DMS 273 (cell line): ENCODE data around the gene COL9A3.

ENCODE experiments used
- DNase-seq: peaks from one replicate; lab custom pipeline; 2025; ENCODE audit not compliant: unreplicated experiment; lab: John Stamatoyannopoulos, UW

The COL9A3 gene

GRCh38 chr20:62796699-62797491, 20.0 kb upstream of the COL9A3 start:
- no peak for DNase-seq

GRCh38 chr20:62797671-62798532, 18.9 kb upstream of the COL9A3 start:
- no peak for DNase-seq

GRCh38 chr20:62799036-62799435, 17.8 kb upstream of the COL9A3 start:
- no peak for DNase-seq

DNA sequence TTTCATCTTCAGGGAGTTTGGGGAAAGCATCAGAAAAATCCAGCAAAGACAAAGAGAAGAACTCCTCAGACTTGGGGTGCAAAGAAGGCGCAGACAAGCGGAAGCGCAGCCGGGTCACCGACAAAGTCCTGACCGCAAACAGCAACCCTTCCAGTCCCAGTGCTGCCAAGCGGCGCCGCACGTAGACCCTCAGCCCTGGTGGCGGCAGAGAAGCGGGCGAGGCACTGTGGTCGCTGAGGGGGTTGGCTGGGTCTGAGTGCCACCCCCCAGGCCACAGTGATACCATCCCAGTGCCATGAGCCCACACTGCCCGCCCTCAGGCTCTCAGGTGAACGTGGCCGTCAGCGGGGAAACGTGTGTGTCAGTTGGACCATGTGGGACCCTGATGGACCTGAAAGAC, 17.4 kb upstream of the COL9A3 start:
- DNase-seq: no peak

DNA sequence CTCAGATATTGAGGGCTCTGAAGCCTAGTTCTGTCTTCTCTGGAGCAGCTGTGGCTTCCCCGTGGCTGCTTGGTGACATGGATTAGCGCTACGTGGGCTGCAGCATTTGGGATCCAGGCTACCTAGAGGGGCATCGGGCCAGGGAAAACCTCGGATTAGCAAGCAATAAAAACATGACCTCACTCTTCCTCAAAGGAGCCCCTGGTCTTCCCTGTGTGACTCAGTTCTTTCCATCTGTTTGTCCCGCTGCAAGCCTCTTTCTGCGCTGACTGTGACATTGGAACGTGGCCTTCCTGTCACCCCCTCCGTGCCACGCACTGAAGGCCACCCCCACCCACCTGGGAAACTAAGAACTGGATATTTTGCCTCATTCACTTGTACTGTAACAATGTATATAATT, 17.0 kb upstream of the COL9A3 start:
- DNase-seq: no peak

GRCh38 chr20:62800314-62801259, 16.3 kb upstream of the COL9A3 start:
- no peak for DNase-seq

- no peak for DNase-seq
Observed at GRCh38 chr20:62801284-62802010, 15.4 kb upstream of the COL9A3 start.

- DNase-seq: no peak
Observed at GRCh38 chr20:62802026-62802712, 14.7 kb upstream of the COL9A3 start.

- no peak for DNase-seq
Observed at GRCh38 chr20:62804021-62804626, 12.7 kb upstream of the COL9A3 start.

DNA sequence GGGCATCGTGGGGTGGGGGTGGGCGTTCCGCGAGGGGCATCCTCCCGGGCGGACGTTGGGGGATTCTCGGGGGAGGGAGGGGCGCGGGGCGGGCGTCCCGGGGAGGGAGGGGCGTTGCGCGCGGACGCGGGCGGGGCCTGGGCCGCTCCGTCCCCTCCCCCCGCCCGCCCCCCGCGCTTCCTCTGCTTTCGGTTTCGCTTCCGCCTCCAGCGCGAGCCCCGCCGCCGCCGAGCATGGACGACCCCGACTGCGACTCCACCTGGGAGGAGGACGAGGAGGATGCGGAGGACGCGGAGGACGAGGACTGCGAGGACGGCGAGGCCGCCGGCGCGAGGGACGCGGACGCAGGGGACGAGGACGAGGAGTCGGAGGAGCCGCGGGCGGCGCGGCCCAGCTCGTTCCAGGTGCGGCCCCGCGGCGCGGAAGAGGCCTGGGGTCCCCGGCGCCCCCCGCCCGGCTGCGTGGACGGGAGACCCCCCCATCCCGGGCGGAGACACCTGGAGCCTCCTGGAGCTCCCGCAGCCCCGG, 12.2 kb upstream of the COL9A3 start, which contains the start of gene OGFR:
Gene OGFR (plus strand): TSS at position 209 of the 528 bp plus-strand sequence. CDS start 25 bp downstream, at position 234.
- peak; percentile 81 for DNase-seq

GRCh38 chr20:62805155-62805710, 11.6 kb upstream of the COL9A3 start:
- peak; percentile 64 for DNase-seq

GRCh38 chr20:62805711-62806382, 11.0 kb upstream of the COL9A3 start:
- no peak for DNase-seq

DNA sequence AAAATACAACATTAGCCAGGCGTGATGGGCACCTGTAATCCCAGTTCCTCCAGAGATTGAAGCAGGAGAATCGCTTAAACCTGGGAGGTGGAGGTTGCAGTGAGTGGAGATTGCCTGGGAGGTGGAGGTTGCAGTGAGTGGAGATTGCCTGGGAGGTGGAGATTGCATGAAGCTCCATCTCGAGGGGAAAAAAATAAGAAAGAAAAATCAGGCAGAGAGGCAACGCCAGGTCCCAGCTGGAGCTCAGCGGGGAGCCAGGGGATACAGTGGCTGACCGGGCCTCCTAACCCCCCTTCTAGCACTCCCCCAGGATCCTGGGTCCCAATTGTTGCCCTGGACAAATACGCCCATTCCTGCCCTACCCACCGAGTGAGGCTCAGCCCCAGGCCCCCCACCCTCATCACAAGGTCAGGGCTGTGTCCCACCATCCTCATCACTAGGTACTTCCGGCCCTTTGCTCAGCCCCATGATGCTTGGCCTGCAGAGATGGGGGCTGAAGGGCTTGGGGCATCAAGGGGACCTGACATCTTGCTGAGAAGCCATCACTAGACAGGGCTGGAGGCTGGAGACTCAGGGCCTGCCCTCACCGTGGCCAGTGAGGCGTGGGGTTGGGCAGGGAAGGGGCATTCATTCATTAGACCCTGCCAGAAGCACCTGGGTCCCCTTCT, 10.3 kb upstream of the COL9A3 start:
- no peak for DNase-seq

DNA sequence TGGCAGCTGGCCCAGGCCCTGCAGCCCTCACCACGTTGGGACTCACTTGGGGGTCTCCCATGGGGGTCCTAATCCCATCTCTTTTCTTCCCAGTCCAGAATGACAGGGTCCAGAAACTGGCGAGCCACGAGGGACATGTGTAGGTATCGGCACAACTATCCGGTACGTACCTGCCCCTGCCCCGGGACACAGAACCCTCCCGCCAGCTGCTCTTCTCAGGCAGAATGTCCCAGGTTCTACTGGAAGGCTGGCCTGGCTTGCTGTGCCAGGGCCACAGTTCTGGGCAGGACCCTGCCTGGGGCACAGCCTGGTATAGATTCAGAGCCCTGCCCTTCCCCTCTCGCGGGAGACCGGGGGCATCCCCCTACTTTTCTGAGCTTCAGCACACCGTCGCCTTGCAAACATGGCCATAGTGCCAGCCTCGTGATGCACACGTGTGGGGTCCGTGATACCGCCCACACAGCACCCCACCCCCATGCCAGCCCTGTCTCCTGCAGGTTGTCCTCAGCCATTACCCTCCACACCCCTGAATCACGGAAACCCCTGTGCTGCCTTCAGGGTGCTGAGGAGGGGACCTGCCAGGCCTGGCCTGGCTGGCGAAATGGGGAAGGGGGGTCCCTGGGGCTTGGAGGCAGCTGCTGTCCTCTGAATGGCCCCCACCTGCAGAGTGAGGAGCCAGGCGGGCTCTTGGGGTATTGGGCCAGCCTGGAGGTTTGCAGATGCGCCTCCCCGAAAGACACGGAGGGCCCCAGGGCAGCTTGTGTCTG, 9.2 kb upstream of the COL9A3 start:
- no peak for DNase-seq

DNA sequence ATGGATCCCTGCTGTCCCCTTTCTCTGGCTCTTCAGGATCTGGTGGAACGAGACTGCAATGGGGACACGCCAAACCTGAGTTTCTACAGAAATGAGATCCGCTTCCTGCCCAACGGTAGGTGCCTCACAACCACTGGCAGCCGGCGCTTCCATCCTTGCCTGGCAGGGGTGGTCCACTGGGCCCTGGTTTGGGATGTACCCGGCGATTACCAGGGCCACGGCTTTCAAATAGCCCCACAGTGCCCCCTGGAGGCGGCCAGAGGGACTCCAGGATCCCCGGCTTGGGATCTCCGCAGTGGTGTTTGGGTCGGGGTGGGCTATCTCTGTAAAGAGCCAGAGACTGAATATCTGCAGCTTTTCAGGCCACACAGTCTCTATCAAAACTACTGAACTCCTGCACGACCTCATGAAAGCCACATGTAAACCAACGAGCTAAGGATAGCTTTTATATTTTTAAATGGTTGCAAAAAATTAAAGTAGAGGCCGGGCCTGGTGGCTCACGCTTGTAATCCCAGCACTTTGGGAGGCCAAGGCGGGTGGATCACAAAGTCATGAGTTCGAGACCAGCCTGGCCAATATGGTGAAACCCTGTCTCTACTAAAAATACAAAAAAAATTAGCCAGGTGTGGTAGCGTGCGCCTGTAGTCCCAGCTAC, 8.5 kb upstream of the COL9A3 start:
- DNase-seq: peak; percentile 84
